Measurements from ENCODE around the gene CNBD2. TPM values are rescaled to one million over a fixed set of nuclear protein-coding genes. Genes with fewer than 3 reads are reported as not detected.

The CNBD2 gene
- total RNA-seq, 1 experiment from 2014 or later: 3.4 TPM

GRCh38 chr20:35985806-35986205 lies 17.4 kb downstream of the CNBD2 start:
- TF ChIP-seq, protein P1, sequence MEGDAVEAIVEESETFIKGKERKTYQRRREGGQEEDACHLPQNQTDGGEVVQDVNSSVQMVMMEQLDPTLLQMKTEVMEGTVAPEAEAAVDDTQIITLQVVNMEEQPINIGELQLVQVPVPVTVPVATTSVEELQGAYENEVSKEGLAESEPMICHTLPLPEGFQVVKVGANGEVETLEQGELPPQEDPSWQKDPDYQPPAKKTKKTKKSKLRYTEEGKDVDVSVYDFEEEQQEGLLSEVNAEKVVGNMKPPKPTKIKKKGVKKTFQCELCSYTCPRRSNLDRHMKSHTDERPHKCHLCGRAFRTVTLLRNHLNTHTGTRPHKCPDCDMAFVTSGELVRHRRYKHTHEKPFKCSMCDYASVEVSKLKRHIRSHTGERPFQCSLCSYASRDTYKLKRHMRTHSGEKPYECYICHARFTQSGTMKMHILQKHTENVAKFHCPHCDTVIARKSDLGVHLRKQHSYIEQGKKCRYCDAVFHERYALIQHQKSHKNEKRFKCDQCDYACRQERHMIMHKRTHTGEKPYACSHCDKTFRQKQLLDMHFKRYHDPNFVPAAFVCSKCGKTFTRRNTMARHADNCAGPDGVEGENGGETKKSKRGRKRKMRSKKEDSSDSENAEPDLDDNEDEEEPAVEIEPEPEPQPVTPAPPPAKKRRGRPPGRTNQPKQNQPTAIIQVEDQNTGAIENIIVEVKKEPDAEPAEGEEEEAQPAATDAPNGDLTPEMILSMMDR (IDR thresholded peaks at IDR 0.05; ENCODE audit: unreplicated experiment): no peak
- H3K9me3 Mint-ChIP-seq (ENCODE audit: unreplicated experiment): no peaks in the 10 kb centered on the region
- no peak for DNase-seq (ENCODE audit: unreplicated experiment)
- H3K36me3 Mint-ChIP-seq (ENCODE audit: insufficient read depth, unreplicated experiment): peaks cover 6% of the 10 kb centered on the region
- peaks cover 14% of the 10 kb centered on the region for H3K27me3 Mint-ChIP-seq (ENCODE audit: insufficient read depth, unreplicated experiment)
- H3K27ac Mint-ChIP-seq (ENCODE audit: low read depth, unreplicated experiment): no peak overlapping the region
- H3K4me1 Mint-ChIP-seq (ENCODE audit: insufficient read depth, unreplicated experiment): no peaks in the 10 kb centered on the region
- CTCF ChIA-PET: interaction anchor here (0.6 to 15.5 kb wide), 3 partner anchors 10 to 152 kb away, joined by 3 to 705 read pairs (median 4); no protein-coding TSS in a partner anchor
- BruUV-seq (replicated peaks): no TSS peak
- no peak overlapping the region for H3K4me3 Mint-ChIP-seq (ENCODE audit: unreplicated experiment)
- intact Hi-C loops (cut with micrococcal nuclease): no loop called here
- POLR2A ChIA-PET: interaction anchor here (1.5 kb wide), 1 partner anchor 8 kb away, joined by 3 read pairs; no protein-coding TSS in a partner anchor

- intact Hi-C loops (cut with micrococcal nuclease): no loop called here
- no peak for DNase-seq (ENCODE audit: unreplicated experiment)
- TF ChIP-seq, protein P1 (IDR thresholded peaks at IDR 0.05; ENCODE audit: unreplicated experiment): no peak
- peaks cover 7% of the 10 kb centered on the region for H3K4me1 Mint-ChIP-seq (ENCODE audit: insufficient read depth, unreplicated experiment)
- ChIA-PET CTCF (interaction anchor here (0.7 to 15.5 kb wide), 3 partner anchors 35 to 416 kb away, joined by 3 to 705 read pairs (median 37); partner anchors contain the start of gene SCAND1), POLR2A (interaction anchor here (0.6 to 4.9 kb wide), 2 partner anchors 35 to 291 kb away, joined by 3 to 27 read pairs; partner anchors contain the start of gene SCAND1)
- BruUV-seq (replicated peaks): no TSS peak
- no peak overlapping the region for H3K27ac Mint-ChIP-seq (ENCODE audit: low read depth, unreplicated experiment)
- peaks cover 6% of the 10 kb centered on the region for H3K36me3 Mint-ChIP-seq (ENCODE audit: insufficient read depth, unreplicated experiment)
- H3K27me3 Mint-ChIP-seq (ENCODE audit: insufficient read depth, unreplicated experiment): peaks cover 14% of the 10 kb centered on the region
- no peaks in the 10 kb centered on the region for H3K9me3 Mint-ChIP-seq (ENCODE audit: unreplicated experiment)
- no peak overlapping the region for H3K4me3 Mint-ChIP-seq (ENCODE audit: unreplicated experiment)
These were observed 20.6 kb downstream of the CNBD2 start for GRCh38 chr20:35988910-35989463.

DNA sequence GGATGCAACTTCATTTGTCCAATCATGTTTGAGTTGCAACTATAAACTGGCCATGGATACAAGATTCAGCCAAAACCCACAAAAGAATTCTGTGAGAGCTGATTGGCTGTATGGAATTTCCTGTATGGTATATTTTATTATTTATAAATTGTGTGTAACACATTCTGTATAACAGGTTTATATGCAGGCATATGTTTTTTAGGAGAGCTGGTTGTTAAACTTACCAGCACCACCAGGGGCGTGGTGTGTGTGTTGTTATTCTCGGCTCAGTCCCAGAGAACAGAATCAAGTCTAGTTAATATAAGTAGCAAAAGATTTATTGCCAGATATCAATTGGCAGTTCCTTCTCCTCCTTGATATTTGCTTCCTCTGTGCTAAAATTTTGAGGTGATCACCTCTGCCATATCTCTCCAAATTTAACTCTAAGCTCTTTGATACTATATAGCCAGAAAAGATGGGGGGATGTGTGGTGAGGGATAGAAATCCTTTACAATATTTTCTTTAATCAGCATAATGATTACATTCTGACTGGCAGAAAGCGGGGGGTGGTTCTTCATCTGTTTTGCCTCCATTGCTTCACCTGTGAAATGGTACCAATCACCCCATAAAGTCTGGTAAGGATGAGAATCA lies 22.9 kb downstream of the CNBD2 start:
- peaks cover 7% of the 10 kb centered on the region for H3K4me1 Mint-ChIP-seq (ENCODE audit: insufficient read depth, unreplicated experiment)
- H3K4me3 Mint-ChIP-seq (ENCODE audit: unreplicated experiment): no peak overlapping the region
- TF ChIP-seq, protein P1 (IDR thresholded peaks at IDR 0.05; ENCODE audit: unreplicated experiment): peak; percentile 37
- H3K9me3 Mint-ChIP-seq (ENCODE audit: unreplicated experiment): no peaks in the 10 kb centered on the region
- H3K27me3 Mint-ChIP-seq (ENCODE audit: insufficient read depth, unreplicated experiment): peaks cover 14% of the 10 kb centered on the region
- ChIA-PET CTCF (interaction anchor here (0.6 to 15.5 kb wide), 43 partner anchors 8 to 669 kb away, joined by 3 to 705 read pairs (median 5); partner anchors contain the start of genes CNBD2 and SCAND1), POLR2A (interaction anchor here (0.6 to 4.9 kb wide), 13 partner anchors 21 to 211 kb away, joined by 3 to 27 read pairs (median 3); partner anchors contain the start of gene SCAND1)
- DNase-seq (ENCODE audit: unreplicated experiment): peak; percentile 50
- H3K36me3 Mint-ChIP-seq (ENCODE audit: insufficient read depth, unreplicated experiment): peaks cover 6% of the 10 kb centered on the region
- intact Hi-C loops (cut with micrococcal nuclease): loop anchor here (10.0 kb wide), 1 partner anchor 454 kb away; no protein-coding TSS in a partner anchor
- BruUV-seq (replicated peaks): no TSS peak
- H3K27ac Mint-ChIP-seq (ENCODE audit: low read depth, unreplicated experiment): no peak overlapping the region

DNA sequence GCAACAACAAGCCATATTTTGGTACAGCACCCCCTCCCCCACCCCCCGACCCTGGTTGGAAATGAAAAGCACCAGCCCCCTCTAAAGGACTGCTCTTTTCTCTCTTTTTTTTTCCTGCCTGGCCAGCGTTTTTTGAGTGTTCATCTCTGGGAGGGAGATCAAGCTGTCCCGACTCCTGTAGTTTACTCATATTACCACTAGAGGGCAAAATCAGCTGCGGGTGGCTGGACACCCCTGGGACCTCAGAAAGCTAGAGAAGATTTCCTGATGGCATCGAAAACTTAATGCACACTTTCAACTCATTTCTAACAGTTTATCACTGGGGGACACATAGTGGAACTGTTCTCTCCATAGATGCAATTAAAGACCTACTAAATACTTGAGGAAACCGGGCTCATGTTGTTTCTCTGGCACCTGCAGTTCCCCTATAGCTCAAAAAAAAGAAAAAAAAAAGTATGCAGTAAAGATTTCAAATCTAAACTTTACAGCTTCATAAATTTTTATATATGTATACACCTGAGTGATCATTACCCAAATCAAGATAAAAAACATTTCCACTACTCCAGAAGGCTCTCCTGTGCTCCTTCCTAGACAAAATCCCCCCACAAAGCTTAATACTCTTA lies 24.4 kb downstream of the CNBD2 start:
- no TSS peak for BruUV-seq (replicated peaks)
- no peaks in the 10 kb centered on the region for H3K36me3 Mint-ChIP-seq (ENCODE audit: insufficient read depth, unreplicated experiment)
- TF ChIP-seq, protein P1 (IDR thresholded peaks at IDR 0.05; ENCODE audit: unreplicated experiment): peak; percentile 78
- POLR2A ChIA-PET: interaction anchor here (0.6 to 6.3 kb wide), 14 partner anchors 22 to 262 kb away, joined by 3 to 92 read pairs (median 4); partner anchors contain the start of gene SCAND1
- no peaks in the 10 kb centered on the region for H3K9me3 Mint-ChIP-seq (ENCODE audit: unreplicated experiment)
- H3K4me3 Mint-ChIP-seq (ENCODE audit: unreplicated experiment): no peak overlapping the region
- CTCF ChIA-PET: interaction anchor here (0.5 to 15.5 kb wide), 61 partner anchors 11 to 1325 kb away, joined by 3 to 705 read pairs (median 5); partner anchors contain the start of gene SCAND1
- peak; percentile 71 for DNase-seq (ENCODE audit: unreplicated experiment)
- intact Hi-C loops (cut with micrococcal nuclease): loop anchor here (1.0 to 10.0 kb wide), 2 partner anchors 206 to 452 kb away; no protein-coding TSS in a partner anchor
- no peak overlapping the region for H3K27ac Mint-ChIP-seq (ENCODE audit: low read depth, unreplicated experiment)
- peaks cover 7% of the 10 kb centered on the region for H3K4me1 Mint-ChIP-seq (ENCODE audit: insufficient read depth, unreplicated experiment)
- H3K27me3 Mint-ChIP-seq (ENCODE audit: insufficient read depth, unreplicated experiment): peaks cover 14% of the 10 kb centered on the region

Measured in MCF 10A (cell line).